NCI-H1694 treated with DMSO at 0.1 percent for 48 hours (cell line): ENCODE results near the gene APPBP2.
"Not testable (repeated sequence)": the region's sequence is repeated elsewhere in the genome, so short reads cannot be mapped to it uniquely, and the experiment has no call there.

Experiments
- DNase-seq: peaks from one replicate; lab custom pipeline; 2025; lab: John Stamatoyannopoulos, UW

The APPBP2 gene

GRCh38 chr17:60493847-60494321, 32.2 kb downstream of the APPBP2 start:
- no peak for DNase-seq

- DNase-seq, result no peak
These were observed 34.3 kb downstream of the APPBP2 start for GRCh38 chr17:60491771-60492170.

- not testable (repeated sequence) for DNase-seq
These were observed 35.4 kb downstream of the APPBP2 start for GRCh38 chr17:60490594-60490993.

GRCh38 chr17:60481604-60482003, 44.4 kb downstream of the APPBP2 start:
- DNase-seq, result no peak

- DNase-seq, result no peak
These were observed 52.3 kb downstream of the APPBP2 start for GRCh38 chr17:60473788-60474187.

- DNase-seq, result no peak
These were observed 53.6 kb downstream of the APPBP2 start for GRCh38 chr17:60472449-60472848.

- no peak for DNase-seq
These were observed 54.6 kb downstream of the APPBP2 start for GRCh38 chr17:60471451-60471850.

- peak; percentile 44 for DNase-seq
These were observed 57.7 kb downstream of the APPBP2 start for GRCh38 chr17:60468371-60468770.

GRCh38 chr17:60464343-60464742, 61.7 kb downstream of the APPBP2 start:
- no peak for DNase-seq

- DNase-seq, result no peak
These were observed 62.7 kb downstream of the APPBP2 start for GRCh38 chr17:60463157-60463835.

- no peak for DNase-seq
These were observed 64.5 kb downstream of the APPBP2 start for GRCh38 chr17:60461584-60461983.

GRCh38 chr17:60457148-60457547, 68.9 kb downstream of the APPBP2 start:
- no peak for DNase-seq

GRCh38 chr17:60455378-60455777, 70.7 kb downstream of the APPBP2 start:
- no peak for DNase-seq

- no peak for DNase-seq
These were observed 74.1 kb downstream of the APPBP2 start for GRCh38 chr17:60451965-60452364.

GRCh38 chr17:60451071-60451470, 75.0 kb downstream of the APPBP2 start:
- DNase-seq, result no peak

GRCh38 chr17:60447375-60447774, 78.7 kb downstream of the APPBP2 start:
- no peak for DNase-seq

- DNase-seq, result no peak
These were observed 80.9 kb downstream of the APPBP2 start for GRCh38 chr17:60445144-60445543.

- DNase-seq, result no peak
These were observed 82.3 kb downstream of the APPBP2 start for GRCh38 chr17:60443713-60444112.

- no peak for DNase-seq
These were observed 83.5 kb downstream of the APPBP2 start for GRCh38 chr17:60442271-60443173.

- DNase-seq, result no peak
These were observed 86.5 kb downstream of the APPBP2 start for GRCh38 chr17:60439501-60439900.

GRCh38 chr17:60436676-60437075, 89.4 kb downstream of the APPBP2 start:
- DNase-seq, result no peak

- DNase-seq, result peak; percentile 89
These were observed 90.5 kb downstream of the APPBP2 start for GRCh38 chr17:60435244-60436167.
